Vagina (tissue), 2 donors: ENCODE measurements around the gene CRMP1. TPM values are rescaled to one million over a fixed set of nuclear protein-coding genes. Genes with fewer than 3 reads are reported as not detected.

Experiments used
- DNase-seq, 2 donors: peaks; one replicate each; pipeline ENCODE4 v3.0.0-alpha.2; 2017; ENCODE audit errors: extremely low spot score in 2 of 2
- H3K27ac ChIP-seq: fragments of 200-600 bp; sonication (generic); one replicate; pipeline ENCODE4 v1.5.1; 2019
- H3K27me3 ChIP-seq: fragments of 200-600 bp; sonication (generic); one replicate; pipeline ENCODE4 v1.5.1; 2019
- H3K36me3 ChIP-seq, 2 donors: fragments of 200-600 bp; sonication (generic); one replicate each; pipeline ENCODE4 v1.5.1; 2017 to 2019
- H3K4me1 ChIP-seq: fragments of 200-600 bp; sonication (generic); one replicate; pipeline ENCODE4 v1.5.1; 2019
- H3K4me3 ChIP-seq, 2 donors: fragments of 200-600 bp; sonication (generic); 1 replicate in 1 of 2; 2 replicates in 1 of 2; pipeline ENCODE4 v1.5.1; 2016 to 2019
- H3K9me3 ChIP-seq: fragments of 200-600 bp; sonication (generic); one replicate; pipeline ENCODE4 v1.5.1; 2019
- CTCF ChIP-seq, 3 experiments: fragments of 450-650 bp in 2 of 3; fragments of 200-600 bp in 1 of 3; sonication (generic) in 1 of 3; IDR thresholded peaks; one replicate each; pipeline ENCODE4 v1.5.1; 2017 to 2019; ENCODE audit warnings: antibody characterized with exemption in 3 of 3, mild to moderate bottlenecking in 2 of 3, moderate library complexity in 2 of 3
- POLR2A ChIP-seq, 2 donors: fragments of 450-650 bp; IDR thresholded peaks; one replicate each; pipeline ENCODE4 v1.6.1; 2017; ENCODE audit warnings: antibody characterized with exemption in 2 of 2, mild to moderate bottlenecking in 2 of 2, moderate library complexity in 2 of 2
- POLR2AphosphoS5 ChIP-seq, 2 donors: sonication (generic); formaldehyde crosslinking; IDR thresholded peaks; one replicate each; pipeline ENCODE4 v1.9.0; 2017; ENCODE audit warnings: antibody characterized with exemption in 2 of 2, mild to moderate bottlenecking in 2 of 2, low read depth in 1 of 2; ENCODE audit not compliant: insufficient read depth in 1 of 2
- intact Hi-C: fragments of 100-400 bp; cut with DNase I; formaldehyde crosslinking; loops from one replicate; pipeline ENCODE4 v1.15.1; 2023
- total RNA-seq: library from RNA; depleted of rRNA; stranded (reverse); fragments of >200 nt; gene quantifications from one replicate; pipeline ENCODE4 v1.2.3, GENCODE V29; 2016

Gene CRMP1
- total RNA-seq, 1 donor from 2014 or later = 3.4 TPM

DNA sequence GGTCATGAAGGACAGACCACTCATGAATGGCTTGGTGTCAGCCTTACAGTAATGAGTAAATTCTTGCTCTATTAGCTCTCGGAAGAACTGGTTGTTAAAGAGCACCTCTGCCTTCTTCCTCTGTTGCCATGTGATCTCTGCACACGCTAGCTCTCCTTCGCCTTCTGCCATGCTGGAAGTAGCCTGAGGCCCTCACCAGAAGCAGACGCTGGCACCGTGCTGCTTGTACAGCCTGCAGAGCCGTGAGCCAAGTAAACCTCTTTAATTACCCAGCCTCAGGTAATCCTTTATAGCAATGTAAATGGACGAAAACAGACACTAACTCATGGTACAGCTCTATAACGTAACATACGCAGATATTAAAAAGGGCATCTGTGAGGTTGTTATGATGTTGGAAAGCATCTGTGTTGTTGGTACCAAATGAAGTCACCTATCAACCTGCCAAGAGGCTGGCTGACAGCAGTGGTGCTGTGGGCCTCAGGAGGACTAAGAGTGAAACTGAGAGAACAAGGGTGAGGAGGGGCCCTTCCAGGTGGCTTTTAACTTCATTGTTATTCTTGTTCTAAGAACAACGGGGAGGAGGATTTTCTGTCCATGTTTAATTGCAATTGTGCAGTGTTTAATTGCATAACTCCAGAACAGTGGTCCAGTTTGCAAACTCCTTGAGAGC is 69.2 kb downstream of the CRMP1 start:
- no peak overlapping the region for H3K4me3 ChIP-seq
- H3K4me1 ChIP-seq = no peaks in the 10 kb centered on the region
- no peaks in the 10 kb centered on the region for H3K27me3 ChIP-seq
- no peak for TF ChIP-seq CTCF (IDR thresholded peaks at IDR 0.05)
- TF ChIP-seq POLR2A (IDR thresholded peaks at IDR 0.05) = no peak
- no peak for TF ChIP-seq POLR2AphosphoS5 (IDR thresholded peaks at IDR 0.05; ENCODE audit: insufficient read depth in 1 of 2, low read depth in 1 of 2)
- intact Hi-C loops = no loop called here
- DNase-seq = no peak
- peaks cover 0 to 16% of the 10 kb centered on the region in 2 donors for H3K36me3 ChIP-seq
- H3K27ac ChIP-seq = no peak overlapping the region
- H3K9me3 ChIP-seq = no peaks in the 10 kb centered on the region

- Histone ChIP-seq H3K27ac (no peak overlapping the region), H3K4me1 (no peaks in the 10 kb centered on the region), H3K4me3 (no peak overlapping the region), H3K9me3 (no peaks in the 10 kb centered on the region), H3K27me3 (no peaks in the 10 kb centered on the region), H3K36me3 (peaks cover 0 to 16% of the 10 kb centered on the region in 2 donors)
- TF ChIP-seq POLR2AphosphoS5 (IDR thresholded peaks at IDR 0.05; ENCODE audit: insufficient read depth in 1 of 2, low read depth in 1 of 2) (no peak), POLR2A (IDR thresholded peaks at IDR 0.05) (no peak), CTCF (IDR thresholded peaks at IDR 0.05) (no peak)
- intact Hi-C loops = no loop called here
- DNase-seq = no peak
Measured at GRCh38 chr4:5822619-5823018, 70.3 kb downstream of the CRMP1 start.

- peaks cover 0 to 16% of the 10 kb centered on the region in 2 donors for H3K36me3 ChIP-seq
- no peaks in the 10 kb centered on the region for H3K27me3 ChIP-seq
- H3K9me3 ChIP-seq = no peaks in the 10 kb centered on the region
- intact Hi-C loops = no loop called here
- peak in 2 of 3 experiments; percentile 20 to 32 for TF ChIP-seq CTCF (IDR thresholded peaks at IDR 0.05)
- no peak for TF ChIP-seq POLR2A (IDR thresholded peaks at IDR 0.05)
- H3K4me1 ChIP-seq = no peaks in the 10 kb centered on the region
- H3K27ac ChIP-seq = no peak overlapping the region
- H3K4me3 ChIP-seq = no peak overlapping the region
- no peak for DNase-seq
Measured at GRCh38 chr4:5821665-5822358, 71.1 kb downstream of the CRMP1 start.

DNA sequence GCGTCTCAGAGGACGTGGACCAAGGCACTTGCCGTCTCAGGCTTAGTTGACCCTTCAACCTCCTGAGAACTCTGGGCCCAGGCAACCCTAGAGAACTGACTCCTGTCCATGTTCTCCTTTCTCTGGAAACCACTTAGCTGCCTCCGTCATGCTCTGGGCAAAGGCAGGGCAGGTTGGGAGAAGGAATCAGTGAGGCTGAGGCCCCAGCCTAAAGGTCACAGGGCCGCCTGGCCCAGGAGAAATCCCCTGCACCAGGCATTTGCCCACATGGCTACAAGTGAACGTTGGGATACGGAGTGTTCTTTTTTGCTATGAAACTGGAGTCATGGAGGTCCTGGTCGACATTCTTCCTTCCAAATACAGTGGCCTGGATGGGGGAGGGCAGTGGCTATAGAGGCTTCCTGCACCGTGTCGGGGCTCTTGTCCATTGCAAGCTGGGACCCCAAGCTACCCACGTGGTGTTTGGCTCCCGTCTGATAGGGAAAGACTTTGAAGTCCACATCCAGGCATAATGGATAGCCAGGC is 76.0 kb downstream of the CRMP1 start:
- H3K4me3 ChIP-seq = no peak overlapping the region
- H3K4me1 ChIP-seq = no peaks in the 10 kb centered on the region
- H3K27ac ChIP-seq = no peak overlapping the region
- intact Hi-C loops = no loop called here
- H3K27me3 ChIP-seq = no peaks in the 10 kb centered on the region
- peaks cover 0 to 10% of the 10 kb centered on the region in 2 donors for H3K36me3 ChIP-seq
- no peaks in the 10 kb centered on the region for H3K9me3 ChIP-seq
- DNase-seq = no peak
- no peak for TF ChIP-seq CTCF (IDR thresholded peaks at IDR 0.05)
- TF ChIP-seq POLR2AphosphoS5 (IDR thresholded peaks at IDR 0.05; ENCODE audit: insufficient read depth in 1 of 2, low read depth in 1 of 2) = no peak

GRCh38 chr4:5816101-5816500 is 76.8 kb downstream of the CRMP1 start:
- no peak for DNase-seq
- no peaks in the 10 kb centered on the region for H3K9me3 ChIP-seq
- no peak overlapping the region for H3K4me3 ChIP-seq
- intact Hi-C loops = no loop called here
- H3K27me3 ChIP-seq = no peaks in the 10 kb centered on the region
- no peak overlapping the region for H3K27ac ChIP-seq
- H3K4me1 ChIP-seq = no peaks in the 10 kb centered on the region
- H3K36me3 ChIP-seq = peaks cover 0 to 14% of the 10 kb centered on the region in 2 donors
- TF ChIP-seq CTCF (IDR thresholded peaks at IDR 0.05) = no peak
- no peak for TF ChIP-seq POLR2AphosphoS5 (IDR thresholded peaks at IDR 0.05; ENCODE audit: insufficient read depth in 1 of 2, low read depth in 1 of 2)
- no peak for TF ChIP-seq POLR2A (IDR thresholded peaks at IDR 0.05)
